GM18508 (cell line): ENCODE data around the gene CDKAL1.

ENCODE experiments used
- ATAC-seq: cut with Tn5 transposase; IDR thresholded peaks from one replicate; pipeline ENCODE4 v1.9.1; 2021; ENCODE audit warnings: moderate number of reproducible peaks; ENCODE audit not compliant: insufficient read depth, unreplicated experiment

CDKAL1 gene

GRCh38 chr6:21104288-21104687 is 570.0 kb downstream of the CDKAL1 start:
- ATAC-seq: no peak

- no peak for ATAC-seq
These were observed 573.5 kb downstream of the CDKAL1 start for GRCh38 chr6:21107796-21108195.

GRCh38 chr6:21109391-21110178 is 575.3 kb downstream of the CDKAL1 start:
- ATAC-seq: no peak

- no peak for ATAC-seq
These were observed 576.4 kb downstream of the CDKAL1 start for GRCh38 chr6:21110684-21111083.

- no peak for ATAC-seq
These were observed 577.0 kb downstream of the CDKAL1 start for GRCh38 chr6:21111093-21111725.

GRCh38 chr6:21115111-21115510 is 580.9 kb downstream of the CDKAL1 start:
- no peak for ATAC-seq

- ATAC-seq: no peak
These were observed 582.5 kb downstream of the CDKAL1 start for GRCh38 chr6:21116736-21117135.

GRCh38 chr6:21118216-21118780 is 584.0 kb downstream of the CDKAL1 start:
- no peak for ATAC-seq

GRCh38 chr6:21121636-21122136 is 587.4 kb downstream of the CDKAL1 start:
- ATAC-seq: no peak

- ATAC-seq: no peak
These were observed 589.5 kb downstream of the CDKAL1 start for GRCh38 chr6:21123507-21124436.

- no peak for ATAC-seq
These were observed 594.3 kb downstream of the CDKAL1 start for GRCh38 chr6:21128601-21129000.

GRCh38 chr6:21131406-21131805 is 597.1 kb downstream of the CDKAL1 start:
- no peak for ATAC-seq

GRCh38 chr6:21132446-21132845 is 598.2 kb downstream of the CDKAL1 start:
- ATAC-seq: no peak

- no peak for ATAC-seq
These were observed 598.9 kb downstream of the CDKAL1 start for GRCh38 chr6:21132856-21133838.

- no peak for ATAC-seq
These were observed 599.6 kb downstream of the CDKAL1 start for GRCh38 chr6:21133901-21134300.

- no peak for ATAC-seq
These were observed 600.1 kb downstream of the CDKAL1 start for GRCh38 chr6:21134356-21134755.

GRCh38 chr6:21135484-21136013 is 601.3 kb downstream of the CDKAL1 start:
- no peak for ATAC-seq

GRCh38 chr6:21137700-21138335 is 603.6 kb downstream of the CDKAL1 start:
- no peak for ATAC-seq
